Measurements from ENCODE around the gene POMGNT1. TPM values are rescaled to one million over a fixed set of nuclear protein-coding genes. Genes with fewer than 3 reads are reported as not detected.

The POMGNT1 gene
- total and polyA plus RNA-seq, 8 donors = 2.9 to 47.3 (median 36.2) TPM

DNA sequence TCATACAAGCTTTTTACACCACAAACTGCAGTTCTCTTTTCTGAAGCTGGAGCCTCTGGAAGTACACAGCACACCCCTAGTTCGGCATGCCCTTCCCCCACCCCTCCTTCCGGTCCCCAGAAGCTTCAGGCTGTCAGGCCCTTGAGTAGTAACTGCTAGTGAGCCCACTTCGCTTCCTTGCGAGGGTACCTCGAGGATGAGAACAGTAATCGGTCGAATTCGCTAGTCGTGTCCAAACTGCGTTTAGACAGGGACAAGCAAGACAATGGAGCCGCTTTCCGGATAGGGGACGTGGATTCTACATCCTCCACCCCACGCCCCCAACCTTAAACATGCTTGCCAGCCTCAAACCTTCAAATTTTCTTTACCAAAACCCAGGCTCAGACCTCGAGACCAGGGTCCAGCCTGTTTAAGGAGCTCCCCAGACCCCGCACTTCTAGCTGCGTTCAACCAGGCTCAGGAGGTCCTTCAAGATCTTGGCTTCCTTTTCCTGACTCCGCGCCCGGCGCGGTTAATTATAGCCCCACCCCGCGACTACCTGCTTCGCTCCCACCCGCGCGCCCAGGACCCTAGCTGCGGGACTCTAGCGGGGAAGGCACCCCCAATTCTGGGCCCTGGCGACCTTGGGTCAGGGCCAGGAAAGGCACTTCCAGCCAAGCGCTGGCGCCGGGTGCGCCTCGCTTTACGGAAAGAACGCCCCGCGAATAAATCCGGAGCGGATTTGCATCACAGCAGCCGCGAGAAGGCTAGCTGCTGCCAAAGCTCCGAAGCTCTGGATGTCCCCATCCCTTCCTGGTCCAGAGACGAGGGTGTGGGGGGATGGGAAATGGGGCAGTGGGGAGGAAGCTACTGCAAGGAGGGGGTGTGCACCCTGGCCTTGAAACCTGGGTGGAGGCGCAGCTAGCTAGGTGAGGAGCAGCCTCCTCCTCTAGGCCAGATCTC lies 31.4 kb downstream of the POMGNT1 start:
- no peaks in the 10 kb centered on the region for H3K9me3 ChIP-seq
- WGBS, 5 donors = 11 to 26% (median 15%) methylated on average over 42 to 47 of the region's 47 CpGs
- H3K4me1 ChIP-seq = peaks cover 18 to 29% (median 26%) of the 10 kb centered on the region in 4 donors
- TF ChIP-seq, protein P1, sequence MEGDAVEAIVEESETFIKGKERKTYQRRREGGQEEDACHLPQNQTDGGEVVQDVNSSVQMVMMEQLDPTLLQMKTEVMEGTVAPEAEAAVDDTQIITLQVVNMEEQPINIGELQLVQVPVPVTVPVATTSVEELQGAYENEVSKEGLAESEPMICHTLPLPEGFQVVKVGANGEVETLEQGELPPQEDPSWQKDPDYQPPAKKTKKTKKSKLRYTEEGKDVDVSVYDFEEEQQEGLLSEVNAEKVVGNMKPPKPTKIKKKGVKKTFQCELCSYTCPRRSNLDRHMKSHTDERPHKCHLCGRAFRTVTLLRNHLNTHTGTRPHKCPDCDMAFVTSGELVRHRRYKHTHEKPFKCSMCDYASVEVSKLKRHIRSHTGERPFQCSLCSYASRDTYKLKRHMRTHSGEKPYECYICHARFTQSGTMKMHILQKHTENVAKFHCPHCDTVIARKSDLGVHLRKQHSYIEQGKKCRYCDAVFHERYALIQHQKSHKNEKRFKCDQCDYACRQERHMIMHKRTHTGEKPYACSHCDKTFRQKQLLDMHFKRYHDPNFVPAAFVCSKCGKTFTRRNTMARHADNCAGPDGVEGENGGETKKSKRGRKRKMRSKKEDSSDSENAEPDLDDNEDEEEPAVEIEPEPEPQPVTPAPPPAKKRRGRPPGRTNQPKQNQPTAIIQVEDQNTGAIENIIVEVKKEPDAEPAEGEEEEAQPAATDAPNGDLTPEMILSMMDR (IDR thresholded peaks at IDR 0.05) = no peak
- TF ChIP-seq POLR2AphosphoS5 (IDR thresholded peaks at IDR 0.05) (peak; percentile 21 to 48 (median 33)), EP300 (IDR thresholded peaks at IDR 0.05) (peak; percentile 41), POLR2A (IDR thresholded peaks at IDR 0.05) (no peak)
- intact Hi-C loops (cut with DNase I; ENCODE audit: low total_unique reads) = no loop called here
- H3K36me3 ChIP-seq = no peaks in the 10 kb centered on the region
- H3K4me3 ChIP-seq = peak overlapping the region; percentile 53 to 58 (median 55)
- H3K27me3 ChIP-seq = peaks cover 0 to 23% (median 0%) of the 10 kb centered on the region in 3 donors
- peak overlapping the region; percentile 46 to 75 (median 69) for H3K27ac ChIP-seq
- DNase-seq = peak; percentile 41 to 76

DNA sequence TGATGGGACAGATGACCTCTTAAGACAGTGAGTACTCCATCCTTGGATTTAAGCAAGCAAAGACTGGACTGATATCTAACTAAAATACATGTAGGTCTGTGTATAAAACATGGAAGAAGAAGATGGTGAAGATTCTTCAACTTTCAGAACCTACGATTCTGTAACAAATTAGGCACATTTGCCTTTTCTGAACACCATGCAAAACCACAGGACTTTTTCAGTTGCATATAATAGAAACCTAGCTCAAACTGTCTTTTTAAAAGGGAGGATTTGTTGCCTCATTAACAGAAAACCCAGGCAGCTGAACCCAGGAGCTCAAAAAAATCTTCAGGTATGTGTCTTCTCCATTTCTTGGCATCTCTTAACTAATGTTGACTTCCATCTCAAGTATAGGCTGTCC lies 38.0 kb downstream of the POMGNT1 start:
- Histone ChIP-seq H3K36me3 (no peaks in the 10 kb centered on the region), H3K9me3 (no peaks in the 10 kb centered on the region), H3K4me3 (no peak overlapping the region), H3K27me3 (no peaks in the 10 kb centered on the region), H3K4me1 (no peaks in the 10 kb centered on the region), H3K27ac (no peak overlapping the region)
- TF ChIP-seq POLR2A (IDR thresholded peaks at IDR 0.05) (no peak), EP300 (IDR thresholded peaks at IDR 0.05) (no peak), POLR2AphosphoS5 (IDR thresholded peaks at IDR 0.05) (no peak)
- TF ChIP-seq, protein P1 (IDR thresholded peaks at IDR 0.05) = no peak
- 87 to 95% (median 92%) methylated on average over 1 of the region's 1 CpG for WGBS, 5 donors
- no peak for DNase-seq
- intact Hi-C loops (cut with DNase I; ENCODE audit: low total_unique reads) = no loop called here

- no peaks in the 10 kb centered on the region for H3K9me3 ChIP-seq
- no peak overlapping the region for H3K4me3 ChIP-seq
- intact Hi-C loops (cut with DNase I; ENCODE audit: low total_unique reads) = no loop called here
- no peak overlapping the region for H3K27ac ChIP-seq
- H3K27me3 ChIP-seq = no peaks in the 10 kb centered on the region
- no peaks in the 10 kb centered on the region for H3K36me3 ChIP-seq
- TF ChIP-seq EP300 (IDR thresholded peaks at IDR 0.05) (no peak), POLR2A (IDR thresholded peaks at IDR 0.05) (no peak), POLR2AphosphoS5 (IDR thresholded peaks at IDR 0.05) (no peak)
- TF ChIP-seq, protein P1 (IDR thresholded peaks at IDR 0.05) = no peak
- no peak for DNase-seq
- no peaks in the 10 kb centered on the region for H3K4me1 ChIP-seq
- WGBS, 5 donors = 71 to 77% (median 74%) methylated on average over 3 of the region's 3 CpGs
Observed at GRCh38 chr1:46159516-46159915, 38.7 kb downstream of the POMGNT1 start.

GRCh38 chr1:46158312-46159281 lies 39.6 kb downstream of the POMGNT1 start:
- H3K9me3 ChIP-seq = no peaks in the 10 kb centered on the region
- no peaks in the 10 kb centered on the region for H3K27me3 ChIP-seq
- no peaks in the 10 kb centered on the region for H3K36me3 ChIP-seq
- TF ChIP-seq EP300 (IDR thresholded peaks at IDR 0.05) = no peak
- intact Hi-C loops (cut with DNase I; ENCODE audit: low total_unique reads) = no loop called here
- H3K27ac ChIP-seq = no peak overlapping the region
- no peak for DNase-seq
- H3K4me1 ChIP-seq = no peaks in the 10 kb centered on the region
- H3K4me3 ChIP-seq = no peak overlapping the region
- 87 to 92% (median 90%) methylated on average over 13 of the region's 13 CpGs for WGBS, 5 donors
